NCI-H82 (cell line): ENCODE data around the gene GALNTL6.
"Not testable (repeated sequence)": the region's sequence is repeated elsewhere in the genome, so short reads cannot be mapped to it uniquely, and the experiment has no call there.

ENCODE experiments used
- DNase-seq: peaks from one replicate; lab custom pipeline; 2025; lab: John Stamatoyannopoulos, UW

Gene GALNTL6

DNA sequence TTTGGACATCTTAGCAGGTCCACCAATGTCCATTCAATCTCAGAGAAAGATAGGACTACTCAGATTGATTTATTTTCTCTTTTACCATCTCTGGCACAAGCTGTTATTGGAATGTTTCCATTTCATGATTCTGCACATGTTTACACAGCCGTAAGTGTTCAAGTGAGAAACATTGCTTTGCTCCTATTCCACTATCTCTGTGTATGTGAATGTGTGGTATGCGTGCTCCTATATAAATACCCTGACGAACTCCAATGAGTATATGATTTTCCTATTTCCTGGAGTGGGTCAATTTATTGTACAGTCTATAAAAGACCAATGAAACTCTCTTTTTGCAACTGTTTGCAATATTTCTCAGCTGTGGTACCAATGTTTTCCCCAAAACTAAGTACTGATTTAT, 1134.4 kb downstream of the GALNTL6 start:
- DNase-seq: no peak

DNA sequence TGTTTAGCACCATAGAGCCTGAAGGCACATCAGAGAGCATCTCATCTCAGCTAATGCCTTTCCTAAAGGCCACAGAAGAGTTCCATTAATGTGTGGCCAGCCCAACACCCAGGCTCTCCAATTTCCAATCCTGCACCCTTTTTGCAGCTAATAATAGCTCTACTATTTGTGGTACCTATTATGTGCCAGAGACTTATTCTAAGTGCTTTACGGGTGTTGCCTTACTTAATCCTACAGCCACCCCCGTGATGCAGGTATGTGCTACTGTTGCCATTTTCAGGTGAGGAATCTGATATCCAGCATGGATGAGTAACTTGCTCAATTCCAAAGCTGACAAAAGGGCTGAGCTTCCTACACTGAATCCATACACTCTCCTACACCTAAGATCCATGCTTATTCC, 1137.8 kb downstream of the GALNTL6 start:
- DNase-seq: no peak

DNA sequence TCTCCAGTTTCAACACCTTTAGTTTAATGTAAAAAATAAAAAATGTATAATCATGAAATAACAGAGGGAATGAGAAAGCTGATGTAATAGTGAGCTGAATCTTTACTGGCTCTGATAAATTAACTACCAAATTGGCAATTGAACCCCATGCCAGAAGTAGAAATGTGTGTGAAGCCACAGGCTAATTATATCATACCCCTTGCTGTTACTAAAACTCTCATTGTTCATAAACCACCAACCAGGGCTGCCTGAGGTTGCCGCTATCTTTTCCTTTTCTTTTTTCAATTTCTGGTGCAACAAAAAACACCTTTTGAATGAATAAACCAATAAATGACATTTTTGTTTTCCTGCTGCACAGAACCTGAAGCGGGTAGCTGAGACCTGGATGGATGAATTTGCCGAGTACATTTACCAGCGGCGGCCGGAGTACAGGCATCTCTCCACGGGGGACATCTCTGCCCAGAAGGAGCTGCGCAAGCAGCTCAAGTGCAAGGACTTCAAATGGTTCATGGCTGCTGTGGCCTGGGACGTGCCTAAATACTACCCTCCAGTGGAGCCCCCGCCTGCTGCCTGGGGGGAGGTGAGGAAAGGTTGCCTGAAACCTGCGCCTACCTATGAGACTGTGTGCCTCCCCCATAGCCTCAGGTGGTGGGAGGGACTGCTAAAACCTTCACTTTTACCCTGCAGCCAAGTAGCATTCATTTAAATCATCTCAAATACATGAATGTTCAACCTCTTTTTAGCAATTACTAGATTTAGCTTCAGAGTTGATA, 1138.7 kb downstream of the GALNTL6 start:
- DNase-seq: no peak

DNA sequence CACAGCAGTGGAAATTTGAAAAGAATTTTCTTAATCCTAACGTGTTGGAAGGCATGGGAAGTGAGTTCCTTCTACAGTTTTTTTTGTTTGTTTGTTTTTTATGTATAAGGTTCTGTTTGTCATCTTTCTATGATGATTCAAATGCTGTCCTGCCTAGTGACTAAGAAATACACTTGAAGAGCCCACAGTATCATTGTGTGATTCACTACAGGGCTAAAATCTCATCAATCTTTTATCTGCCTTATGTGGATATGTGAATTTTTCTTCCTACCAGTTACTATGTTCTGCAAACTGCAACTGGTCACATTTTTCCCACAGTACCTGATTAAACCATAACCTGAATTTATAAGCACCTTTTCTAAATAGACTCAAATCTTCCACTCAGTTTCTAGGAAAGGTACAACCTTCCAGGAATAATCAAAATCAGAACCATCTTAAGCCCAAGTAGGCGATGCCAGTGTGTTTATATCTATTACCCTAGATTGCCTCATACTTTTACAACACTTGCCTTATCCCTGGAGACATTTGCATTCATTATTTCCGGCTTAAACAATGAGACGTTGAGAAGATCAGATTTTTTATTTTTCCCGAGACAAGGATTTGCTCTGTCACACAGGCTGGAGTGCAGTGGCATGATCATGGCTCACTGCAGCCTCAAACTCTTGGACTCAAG, 1140.8 kb downstream of the GALNTL6 start:
- no peak for DNase-seq

DNA sequence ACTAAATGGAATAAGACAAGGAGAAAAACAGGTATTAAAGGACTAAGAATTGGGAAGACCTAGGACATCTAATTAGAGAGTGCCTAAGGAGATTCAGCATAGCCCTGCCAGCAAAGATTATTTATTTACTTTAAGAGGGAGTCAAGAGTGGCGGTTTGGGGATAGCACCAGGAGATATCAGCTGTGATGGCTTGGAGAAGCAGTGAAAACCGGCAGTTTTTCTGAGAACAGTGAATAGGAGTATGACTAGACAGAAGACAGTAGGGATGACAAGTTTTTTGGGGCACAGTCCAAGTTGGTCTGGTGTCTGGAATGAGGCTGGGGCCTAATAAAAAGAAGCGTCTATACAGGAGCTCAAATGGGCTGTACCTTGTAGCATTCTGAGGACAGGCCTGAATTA, 1143.1 kb downstream of the GALNTL6 start:
- DNase-seq: not testable (repeated sequence)

DNA sequence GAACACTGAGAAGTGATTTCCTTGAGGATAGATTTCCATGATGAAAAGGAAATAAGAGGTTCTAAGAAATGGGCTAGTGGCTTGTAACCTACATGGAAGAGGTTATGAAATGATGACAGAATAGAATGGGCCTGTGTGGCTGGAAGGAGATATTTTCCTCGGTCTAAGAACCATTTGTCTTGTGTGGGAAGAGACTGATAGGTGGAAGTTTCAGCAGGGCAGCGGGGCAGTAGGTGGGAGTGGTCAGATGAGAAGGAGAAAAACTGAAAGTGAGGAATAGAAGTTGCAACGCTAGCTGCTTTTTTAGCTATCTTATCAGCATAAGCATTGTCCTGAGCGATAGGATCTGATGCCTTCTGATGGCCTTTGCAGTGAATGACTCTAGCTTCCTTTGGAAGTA, 1144.0 kb downstream of the GALNTL6 start:
- no peak for DNase-seq

DNA sequence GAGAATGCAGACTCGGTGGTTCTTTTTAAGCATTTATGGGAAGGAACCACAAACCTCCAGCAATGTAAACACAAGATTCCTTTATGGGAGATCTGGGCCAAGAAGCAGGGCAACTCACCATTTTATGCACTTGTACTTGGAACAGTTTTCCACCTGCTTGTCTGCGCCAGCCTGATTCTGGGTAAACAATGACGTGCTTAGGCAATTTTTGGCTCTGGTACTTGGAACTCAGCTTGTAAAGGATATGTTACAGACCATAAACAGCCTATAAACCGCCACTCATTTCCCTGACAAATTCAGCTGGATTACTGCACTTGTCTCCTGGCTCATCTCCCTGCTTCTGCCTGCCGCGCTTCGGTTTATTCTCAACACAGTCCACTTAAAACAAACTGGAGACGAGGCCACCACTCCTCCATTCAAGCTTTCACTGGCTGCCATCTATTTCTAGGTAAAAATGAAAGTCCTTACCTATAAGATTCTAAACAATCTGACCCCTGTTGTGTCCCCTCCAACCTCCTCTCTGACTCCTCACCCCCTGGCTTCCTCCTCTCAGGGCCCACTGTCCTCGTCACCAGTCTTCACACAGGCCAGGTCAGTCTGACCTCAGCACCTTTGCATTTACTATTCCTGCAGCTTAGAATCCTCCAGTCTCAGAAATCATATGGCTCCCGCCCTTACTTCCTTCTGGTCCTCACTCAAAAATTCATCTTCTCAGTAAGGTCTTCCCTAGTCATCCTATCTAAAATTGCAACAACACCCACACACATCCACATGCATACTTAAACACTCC, 1149.6 kb downstream of the GALNTL6 start:
- no peak for DNase-seq

DNA sequence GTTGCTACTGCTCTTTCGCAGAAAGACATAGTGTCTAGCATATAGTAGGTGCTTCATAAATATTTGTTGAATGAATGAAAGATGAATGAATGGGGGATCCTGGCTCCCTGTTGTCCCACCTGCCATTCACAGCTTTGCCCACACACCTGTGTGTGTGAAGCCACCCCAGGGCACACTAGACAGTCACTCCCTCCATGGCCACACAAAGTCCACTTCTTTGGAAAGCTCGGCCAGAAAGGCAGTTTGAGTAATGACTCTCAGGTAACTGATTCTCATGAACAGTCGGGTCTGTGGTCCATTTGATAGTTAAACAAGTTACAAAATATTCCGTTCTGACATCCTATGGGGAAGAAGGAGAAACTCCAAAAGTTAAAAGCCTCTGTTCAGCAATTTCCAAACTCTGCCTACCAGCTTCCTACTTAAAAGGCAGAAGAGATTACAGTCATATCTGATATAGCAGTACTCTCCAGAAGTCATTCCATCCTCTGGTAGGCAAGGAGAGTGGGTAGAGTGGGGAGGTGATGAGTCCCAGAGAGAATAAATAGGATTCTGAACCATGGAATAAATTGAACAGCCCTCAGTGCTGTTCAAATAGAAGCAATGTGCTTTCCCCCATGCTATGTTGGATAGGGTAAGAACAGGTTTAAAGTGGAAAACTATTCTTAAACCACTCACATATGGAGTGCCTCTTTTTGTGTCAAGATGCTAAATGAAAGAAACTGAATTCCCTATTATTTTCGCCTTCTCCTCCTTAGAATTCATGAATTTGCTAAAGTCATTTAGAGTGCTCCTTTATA, 1150.5 kb downstream of the GALNTL6 start:
- no peak for DNase-seq

DNA sequence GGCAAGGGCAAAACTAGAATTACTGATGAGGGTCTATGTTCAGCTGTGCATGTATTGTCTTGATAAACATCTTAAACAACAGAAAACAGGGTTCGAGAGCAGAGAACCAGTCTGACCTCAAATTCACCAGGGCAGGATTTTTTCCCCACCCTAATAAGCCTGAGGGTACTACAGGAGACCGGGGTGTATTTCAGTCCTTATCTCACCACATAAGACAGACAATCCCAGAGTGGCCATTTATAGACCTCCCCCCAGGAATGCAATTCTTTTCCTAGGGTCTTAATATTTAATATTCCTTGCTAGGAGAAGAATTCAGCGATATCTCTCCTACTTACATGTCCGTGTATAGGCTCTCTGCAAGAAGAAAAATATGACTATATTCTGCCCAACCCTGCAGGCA, 1157.0 kb downstream of the GALNTL6 start:
- not testable (repeated sequence) for DNase-seq

DNA sequence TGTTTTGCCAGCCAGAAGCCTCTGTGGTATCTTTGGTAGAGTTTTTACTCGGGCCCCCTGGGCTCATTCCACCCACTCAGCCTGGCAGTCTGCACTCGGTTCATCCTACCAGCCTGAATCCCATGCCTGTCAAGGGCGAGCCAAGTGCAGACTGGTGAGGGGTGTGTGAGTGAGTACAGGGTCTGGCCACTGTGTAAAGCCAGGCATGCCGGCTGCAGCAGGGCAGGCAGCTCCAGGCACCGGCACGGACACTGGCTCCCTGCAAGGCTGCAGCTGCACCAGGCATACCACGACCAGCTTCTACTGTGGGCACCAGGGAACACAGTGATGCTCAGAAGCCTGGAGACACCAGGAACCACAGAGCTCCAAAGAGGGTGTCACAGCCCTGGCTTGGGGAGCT, 1161.4 kb downstream of the GALNTL6 start:
- DNase-seq: no peak

DNA sequence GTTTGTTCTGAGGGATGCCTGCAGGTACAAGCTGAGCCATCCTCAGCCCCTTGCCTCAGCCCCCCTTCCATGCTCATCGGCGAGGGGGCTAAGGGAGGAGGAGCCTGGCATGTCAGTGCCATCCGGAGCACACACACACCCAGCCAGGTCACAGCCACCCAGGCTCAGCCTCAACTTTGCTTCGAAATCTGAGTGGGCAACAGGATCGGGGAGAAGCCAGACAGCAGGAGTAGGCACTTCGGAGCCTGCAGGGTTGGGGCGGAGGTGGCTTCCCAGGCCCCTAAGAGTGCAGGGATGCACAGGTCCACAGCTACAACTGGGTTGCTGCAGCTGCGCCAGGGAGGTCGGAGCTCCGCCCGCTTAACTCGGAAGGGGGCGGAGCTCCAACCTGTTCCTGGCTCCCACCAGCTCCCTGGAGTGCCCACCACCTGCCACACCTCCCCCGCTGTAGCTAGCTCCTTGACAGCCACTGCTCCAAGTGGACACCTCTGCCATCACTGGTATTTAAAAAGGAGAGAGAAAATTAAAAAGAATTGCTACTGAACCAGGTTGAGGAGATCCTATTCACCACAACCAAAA, 1162.5 kb downstream of the GALNTL6 start:
- DNase-seq: peak; percentile 48

DNA sequence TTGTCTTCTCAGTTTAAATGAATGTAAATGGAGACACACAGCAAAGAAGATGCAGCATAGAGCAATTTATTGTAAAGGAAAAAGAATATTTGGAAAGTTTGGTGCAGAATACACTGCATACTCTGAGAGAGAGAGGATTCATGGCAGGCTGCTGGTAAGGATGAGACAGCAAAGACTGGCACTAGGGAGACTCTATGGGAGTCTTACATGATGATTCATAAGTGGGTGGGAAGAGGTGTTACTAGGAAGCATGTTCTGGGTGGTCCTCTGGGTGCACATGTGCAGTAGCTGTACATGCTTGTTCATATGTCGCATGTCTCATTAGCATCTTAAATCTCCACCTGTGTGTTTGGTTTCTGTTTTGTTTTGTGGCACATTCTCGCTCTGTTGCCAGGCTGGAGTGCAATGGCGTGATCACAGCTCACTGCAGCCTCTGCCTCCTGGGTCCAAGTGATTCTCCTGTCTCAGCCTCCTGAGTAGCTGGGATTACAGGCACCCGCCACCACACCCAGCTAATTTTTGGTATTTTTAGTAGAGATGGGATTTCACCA, 1164.4 kb downstream of the GALNTL6 start:
- DNase-seq: not testable (repeated sequence)

DNA sequence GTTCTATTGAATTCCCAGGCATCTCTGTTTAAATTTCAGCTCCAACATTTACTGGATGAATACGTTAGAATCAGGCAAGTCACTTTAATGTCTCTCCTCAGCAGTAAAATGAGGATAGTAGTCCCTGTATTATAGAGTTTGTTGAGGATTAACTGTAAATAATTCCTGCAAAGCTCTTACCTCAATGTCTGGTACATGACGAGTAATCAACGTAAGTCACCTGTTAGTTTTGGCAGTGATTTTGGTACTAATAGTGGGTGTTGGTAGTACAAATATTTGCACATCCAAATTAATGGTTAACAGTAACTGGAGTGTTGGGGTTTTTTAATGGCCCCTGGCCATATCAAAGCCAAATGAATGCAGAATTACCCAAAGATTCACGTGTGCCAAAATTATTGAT, 1165.6 kb downstream of the GALNTL6 start:
- no peak for DNase-seq

DNA sequence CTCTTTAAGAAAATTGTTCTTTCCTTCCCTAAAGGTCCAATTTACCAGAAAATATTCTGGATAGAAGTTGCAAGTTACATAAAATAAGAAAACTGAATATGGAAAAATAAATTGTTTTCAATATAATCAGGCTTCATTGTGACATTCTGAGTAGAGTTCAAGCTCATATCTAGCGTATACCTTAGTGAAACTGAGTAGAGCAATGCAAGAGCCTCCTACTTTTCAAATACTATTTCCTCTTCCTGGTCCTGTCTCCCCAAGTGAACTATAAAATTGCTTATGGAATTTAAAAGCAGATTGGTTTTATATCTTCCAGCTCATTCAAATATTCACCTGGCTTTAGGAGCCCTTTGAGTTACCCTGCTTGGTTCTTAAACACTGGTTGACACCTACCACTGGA, 1166.1 kb downstream of the GALNTL6 start:
- no peak for DNase-seq

DNA sequence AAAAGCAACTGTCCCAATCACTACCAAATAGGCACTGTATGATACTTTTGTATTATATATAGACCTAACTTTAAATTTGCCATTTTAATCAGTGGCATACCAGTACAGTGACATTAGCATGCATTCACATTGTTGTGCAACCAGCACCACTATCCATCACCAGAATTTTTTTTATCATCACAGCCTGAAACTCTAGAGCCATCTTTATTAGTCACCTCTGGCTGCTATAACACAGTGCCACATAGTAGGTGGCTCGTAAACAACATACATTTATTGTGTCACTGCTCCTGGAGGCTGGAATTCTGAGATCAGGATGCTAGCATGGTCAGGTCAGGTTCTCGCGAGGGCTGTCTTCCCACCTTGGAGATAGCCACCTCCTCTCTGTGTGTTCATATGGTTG, 1167.0 kb downstream of the GALNTL6 start:
- DNase-seq: no peak

DNA sequence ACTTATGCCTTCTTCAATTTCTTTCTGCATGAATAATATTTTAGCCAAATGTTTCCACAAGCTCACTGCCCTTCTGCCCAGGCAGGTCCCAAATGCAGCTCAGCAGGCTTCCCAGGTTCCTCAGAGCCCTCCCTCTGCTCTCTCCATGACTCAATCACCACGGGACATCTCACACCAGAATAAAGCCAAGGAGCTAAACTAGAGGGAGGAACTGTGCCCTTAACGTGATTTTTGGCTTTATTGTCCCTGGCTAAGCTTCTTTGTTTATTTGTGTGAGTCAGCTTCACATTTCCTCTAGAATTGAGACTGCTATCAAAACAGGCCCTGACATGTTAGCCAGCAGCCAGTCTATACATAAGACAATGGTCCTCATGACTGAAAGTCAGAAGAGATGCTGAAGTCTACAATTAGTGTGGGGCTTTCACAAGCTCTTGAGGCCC, 1169.0 kb downstream of the GALNTL6 start:
- DNase-seq: no peak

DNA sequence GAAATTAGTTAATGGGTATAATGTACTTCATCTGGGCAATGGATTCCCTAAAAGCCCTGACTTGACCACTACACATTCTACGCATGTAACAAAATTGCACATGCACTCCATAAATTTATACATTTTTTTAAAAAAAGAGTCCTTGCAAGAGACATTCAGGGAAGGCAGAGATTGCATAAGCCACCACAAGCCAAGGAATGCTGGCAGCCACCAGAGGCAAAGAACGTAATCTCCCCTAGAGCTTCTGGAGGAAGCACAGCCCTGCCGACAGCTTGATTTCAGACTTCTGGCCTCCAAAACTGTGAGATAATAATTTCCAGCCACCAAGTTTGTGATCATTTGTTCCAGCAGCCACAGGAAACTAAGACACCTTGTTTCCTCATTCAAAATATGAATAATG, 1169.8 kb downstream of the GALNTL6 start:
- no peak for DNase-seq

DNA sequence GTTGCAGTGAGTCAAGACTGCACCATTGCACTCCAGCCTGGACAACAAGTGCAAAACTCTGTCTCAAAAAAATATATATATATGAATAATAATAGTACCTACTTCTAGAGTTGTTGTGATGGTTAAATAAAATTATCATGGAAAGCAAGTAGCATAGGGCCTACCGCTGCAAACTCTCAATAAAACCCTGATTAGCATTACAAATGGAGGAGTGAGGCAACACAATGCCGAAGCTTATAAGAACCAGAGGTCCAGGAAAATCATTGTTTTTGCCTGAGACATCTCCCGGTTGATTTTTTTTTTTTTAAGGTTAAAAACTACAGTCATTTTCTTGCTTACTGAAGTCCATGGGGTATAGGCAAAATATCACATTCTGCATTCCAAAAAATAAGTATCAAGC, 1170.4 kb downstream of the GALNTL6 start:
- DNase-seq: no peak

DNA sequence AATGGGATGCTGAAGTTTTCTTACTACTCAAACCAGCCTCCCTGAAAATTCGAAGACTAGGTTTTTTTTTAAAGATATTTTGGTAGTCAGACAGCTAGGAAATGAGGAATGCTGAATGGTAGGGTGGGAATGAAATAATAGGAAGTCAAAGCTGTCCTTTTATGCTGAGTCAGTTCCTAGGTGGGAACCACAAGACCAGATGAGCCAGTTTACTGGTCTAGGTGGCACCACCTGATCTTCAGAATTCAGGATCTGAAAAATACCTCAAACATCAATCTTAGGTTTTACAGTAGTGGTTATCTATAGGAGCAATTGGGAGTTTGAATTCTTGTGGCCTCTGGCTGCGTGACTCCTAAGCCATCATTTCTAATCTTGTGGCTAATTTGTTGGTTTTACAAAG, 1172.3 kb downstream of the GALNTL6 start:
- DNase-seq: no peak

DNA sequence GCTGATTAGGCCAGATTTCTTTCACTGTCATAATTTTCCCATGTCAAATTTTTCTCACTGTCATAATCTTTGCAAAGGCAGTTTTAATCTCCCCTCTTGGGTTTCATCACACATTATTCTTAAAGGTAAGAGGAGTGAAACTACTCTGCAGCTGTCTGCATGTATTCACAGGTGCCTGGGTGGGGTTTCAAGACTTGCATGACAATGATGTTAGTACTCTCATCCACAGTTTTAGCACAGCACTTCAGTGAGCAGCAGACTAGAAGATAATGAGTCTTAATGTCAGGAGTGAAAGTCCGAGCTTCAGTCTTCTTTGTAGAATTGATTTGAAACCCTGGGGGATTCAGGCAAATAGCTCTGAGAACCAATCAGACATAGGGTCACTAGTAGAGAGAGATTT, 1172.9 kb downstream of the GALNTL6 start:
- no peak for DNase-seq
